K562 (cell line): ENCODE results near the gene ZNF197. TPM values are rescaled to one million over a fixed set of nuclear protein-coding genes. Genes with fewer than 3 reads are reported as not detected.
A peak's percentile ranks its signal among the peaks of the same experiment; 100 is the strongest.

ENCODE experiments used
- ATF7 ChIP-seq: fragments of 450-650 bp; IDR thresholded peaks from 2 replicates; pipeline ENCODE4 v1.7.1; 2014; ENCODE audit warnings: mild to moderate bottlenecking, moderate library complexity
- ESRRA ChIP-seq: fragments of 450-650 bp; IDR thresholded peaks from 2 replicates; pipeline ENCODE4 v1.6.1; 2014; ENCODE audit warnings: low read depth, mild to moderate bottlenecking, moderate library complexity, borderline replicate concordance
- IRF9 ChIP-seq: fragments of 450-650 bp; IDR thresholded peaks from 2 replicates; pipeline ENCODE4 v1.6.1; 2016; ENCODE audit warnings: missing biosample characterization, missing genetic modification characterization
- JUNB ChIP-seq: fragments of 450-650 bp; formaldehyde crosslinking; conservative IDR thresholded peaks from 2 replicates; pipeline ENCODE4 v1.4.0; 2020; ENCODE audit warnings: mild to moderate bottlenecking
- KAT7 ChIP-seq: sonication (generic); formaldehyde crosslinking; IDR thresholded peaks from 2 replicates; pipeline ENCODE4 v1.8.0; 2022; ENCODE audit warnings: missing genetic modification reagents, mild to moderate bottlenecking, borderline replicate concordance
- KLF6 ChIP-seq: fragments of 250-450 bp; sonication (Bioruptor Pico); IDR thresholded peaks from 2 replicates; pipeline ENCODE4 v1.4.0; 2020; ENCODE audit warnings: mild to moderate bottlenecking, moderate library complexity, borderline replicate concordance
- MBD2 ChIP-seq: sonication (generic); IDR thresholded peaks from 2 replicates; pipeline ENCODE4 v1.6.1; 2016; ENCODE audit warnings: low read depth, borderline replicate concordance
- MNT ChIP-seq, 2 experiments: fragments of 450-650 bp; conservative IDR thresholded peaks; 2 replicates each; pipeline ENCODE4 v1.6.1; 2017; ENCODE audit warnings: mild to moderate bottlenecking in 2 of 2, moderate library complexity in 2 of 2
- NR3C1 ChIP-seq: sonication (generic); formaldehyde crosslinking; IDR thresholded peaks from 2 replicates; pipeline ENCODE4 v1.8.1; 2022; ENCODE audit warnings: missing genetic modification reagents
- RBBP5 ChIP-seq: fragments of 200-600 bp; sonication (generic); IDR thresholded peaks from 2 replicates; pipeline ENCODE4 v1.6.1; 2012; ENCODE audit warnings: borderline replicate concordance, mild to moderate bottlenecking, low read length, control low read depth, inconsistent platforms; ENCODE audit not compliant: insufficient read depth, poor library complexity, severe bottlenecking
- RCOR1 ChIP-seq, 2 experiments: IDR thresholded peaks; 2 replicates each; pipeline ENCODE4 v1.6.1; 2012; ENCODE audit warnings: low read depth in 2 of 2, low read length in 2 of 2, borderline replicate concordance in 1 of 2, improper control_type of control experiment in 1 of 2
- SP2 ChIP-seq: IDR thresholded peaks from 2 replicates; pipeline ENCODE4 v1.6.1; 2011; ENCODE audit warnings: mild to moderate bottlenecking, low read depth, low read length, moderate library complexity; ENCODE audit not compliant: poor library complexity, severe bottlenecking; ENCODE audit errors: extremely low read depth
- SRF ChIP-seq, 2 experiments: fragments of 250-450, 450-650 bp in 1 of 2; sonication (Bioruptor Pico) in 1 of 2; sonication (generic) in 1 of 2; formaldehyde crosslinking; IDR thresholded peaks; 2 replicates each; pipeline versions ENCODE4 v1.5.0 to v1.5.1; 2020 to 2022; ENCODE audit warnings: mild to moderate bottlenecking in 1 of 2, missing genetic modification reagents in 1 of 2
- TRIM24 ChIP-seq, 2 experiments: fragments of 450-650 bp; IDR thresholded peaks; 2 replicates each; pipeline ENCODE4 v1.6.1; 2016
- ZFX ChIP-seq: sonication (generic); formaldehyde crosslinking; IDR thresholded peaks from 2 replicates; pipeline ENCODE4 v1.8.0; 2022; ENCODE audit warnings: mild to moderate bottlenecking, missing genetic modification reagents, moderate library complexity
- polyA plus RNA-seq, 8 experiments: library from polyadenylated mRNA; depleted of rRNA in 4 of 8; stranded (reverse) in 5 of 8; unstranded in 3 of 8; fragments of >200 nt; fragmentation: Nextera tagmentation in 2 of 8; fragmentation: Illumina TruSeq in 1 of 8; extraction: Ambion mirVana in 2 of 8; extraction: Trizol in 1 of 8; gene quantifications; 2 replicates each; pipeline versions ENCODE4 v1.2.1 to v1.2.3, GENCODE V29; 2011 to 2014; ENCODE audit warnings: inconsistent platforms in 1 of 8, missing spikeins in 1 of 8
- total RNA-seq, 7 experiments: library from RNA; depleted of rRNA in 6 of 7; stranded (reverse); fragments of >200 nt in 6 of 7; fragmentation: Illumina TruSeq in 2 of 7; extraction: Trizol in 2 of 7; gene quantifications; 2 replicates each; pipeline versions ENCODE4 v1.2.1 to v1.2.3, GENCODE V29; 2011 to 2021; ENCODE audit warnings: low replicate concordance in 1 of 7
- TF ChIP-seq, protein P1 (sequence below), 2 experiments: fragments of 450-650 bp in 1 of 2; IDR thresholded peaks; 2 replicates each; pipeline ENCODE4 v1.6.1; 2011 to 2017; ENCODE audit warnings: low read depth in 2 of 2, antibody characterized with exemption in 1 of 2, borderline replicate concordance in 1 of 2, low read length in 1 of 2, mild to moderate bottlenecking in 1 of 2, mixed read lengths in 1 of 2; ENCODE audit not compliant: control insufficient read depth in 1 of 2
- TF ChIP-seq, protein P2 (sequence below): IDR thresholded peaks from 3 replicates; pipeline ENCODE4 v1.6.1; 2011; ENCODE audit warnings: borderline replicate concordance, mild to moderate bottlenecking, moderate library complexity; ENCODE audit not compliant: insufficient read length; ENCODE audit errors: extremely low read depth

The ZNF197 gene
- total and polyA plus RNA-seq, 9 of the 15 experiments (the other 6 are each of a cell fraction or from before 2014, with no cell fraction given), result 3.5 to 19.1 (median 13.7) TPM

GRCh38 chr3:44624749-44625480 is at the start of gene ZNF197 (continued):
- TF ChIP-seq, protein P1, sequence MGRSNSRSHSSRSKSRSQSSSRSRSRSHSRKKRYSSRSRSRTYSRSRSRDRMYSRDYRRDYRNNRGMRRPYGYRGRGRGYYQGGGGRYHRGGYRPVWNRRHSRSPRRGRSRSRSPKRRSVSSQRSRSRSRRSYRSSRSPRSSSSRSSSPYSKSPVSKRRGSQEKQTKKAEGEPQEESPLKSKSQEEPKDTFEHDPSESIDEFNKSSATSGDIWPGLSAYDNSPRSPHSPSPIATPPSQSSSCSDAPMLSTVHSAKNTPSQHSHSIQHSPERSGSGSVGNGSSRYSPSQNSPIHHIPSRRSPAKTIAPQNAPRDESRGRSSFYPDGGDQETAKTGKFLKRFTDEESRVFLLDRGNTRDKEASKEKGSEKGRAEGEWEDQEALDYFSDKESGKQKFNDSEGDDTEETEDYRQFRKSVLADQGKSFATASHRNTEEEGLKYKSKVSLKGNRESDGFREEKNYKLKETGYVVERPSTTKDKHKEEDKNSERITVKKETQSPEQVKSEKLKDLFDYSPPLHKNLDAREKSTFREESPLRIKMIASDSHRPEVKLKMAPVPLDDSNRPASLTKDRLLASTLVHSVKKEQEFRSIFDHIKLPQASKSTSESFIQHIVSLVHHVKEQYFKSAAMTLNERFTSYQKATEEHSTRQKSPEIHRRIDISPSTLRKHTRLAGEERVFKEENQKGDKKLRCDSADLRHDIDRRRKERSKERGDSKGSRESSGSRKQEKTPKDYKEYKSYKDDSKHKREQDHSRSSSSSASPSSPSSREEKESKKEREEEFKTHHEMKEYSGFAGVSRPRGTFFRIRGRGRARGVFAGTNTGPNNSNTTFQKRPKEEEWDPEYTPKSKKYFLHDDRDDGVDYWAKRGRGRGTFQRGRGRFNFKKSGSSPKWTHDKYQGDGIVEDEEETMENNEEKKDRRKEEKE (IDR thresholded peaks at IDR 0.05; ENCODE audit: borderline replicate concordance in 1 of 2, control insufficient read depth in 1 of 2, low read depth in 2 of 2, low read length in 1 of 2), result peak in 1 of 2 experiments; percentile 88; a peak in 2 of 4 replicates
- TF ChIP-seq, protein P2, sequence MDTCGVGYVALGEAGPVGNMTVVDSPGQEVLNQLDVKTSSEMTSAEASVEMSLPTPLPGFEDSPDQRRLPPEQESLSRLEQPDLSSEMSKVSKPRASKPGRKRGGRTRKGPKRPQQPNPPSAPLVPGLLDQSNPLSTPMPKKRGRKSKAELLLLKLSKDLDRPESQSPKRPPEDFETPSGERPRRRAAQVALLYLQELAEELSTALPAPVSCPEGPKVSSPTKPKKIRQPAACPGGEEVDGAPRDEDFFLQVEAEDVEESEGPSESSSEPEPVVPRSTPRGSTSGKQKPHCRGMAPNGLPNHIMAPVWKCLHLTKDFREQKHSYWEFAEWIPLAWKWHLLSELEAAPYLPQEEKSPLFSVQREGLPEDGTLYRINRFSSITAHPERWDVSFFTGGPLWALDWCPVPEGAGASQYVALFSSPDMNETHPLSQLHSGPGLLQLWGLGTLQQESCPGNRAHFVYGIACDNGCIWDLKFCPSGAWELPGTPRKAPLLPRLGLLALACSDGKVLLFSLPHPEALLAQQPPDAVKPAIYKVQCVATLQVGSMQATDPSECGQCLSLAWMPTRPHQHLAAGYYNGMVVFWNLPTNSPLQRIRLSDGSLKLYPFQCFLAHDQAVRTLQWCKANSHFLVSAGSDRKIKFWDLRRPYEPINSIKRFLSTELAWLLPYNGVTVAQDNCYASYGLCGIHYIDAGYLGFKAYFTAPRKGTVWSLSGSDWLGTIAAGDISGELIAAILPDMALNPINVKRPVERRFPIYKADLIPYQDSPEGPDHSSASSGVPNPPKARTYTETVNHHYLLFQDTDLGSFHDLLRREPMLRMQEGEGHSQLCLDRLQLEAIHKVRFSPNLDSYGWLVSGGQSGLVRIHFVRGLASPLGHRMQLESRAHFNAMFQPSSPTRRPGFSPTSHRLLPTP, result no peak
- no peak for TF ChIP-seq JUNB (CRISPR knock-in tag)
- TF ChIP-seq NR3C1 (CRISPR knock-in tag), result no peak
- peak in 1 of 2 experiments; percentile 17; a peak in 1 of 4 replicates for TF ChIP-seq SRF (CRISPR knock-in tag; IDR thresholded peaks at IDR 0.05)
- 0 out of 2 replicates have a peak, but pooled peaks have one; percentile 58 for TF ChIP-seq KLF6 (CRISPR knock-in tag)
- TF ChIP-seq RCOR1 (IDR thresholded peaks at IDR 0.05; ENCODE audit: borderline replicate concordance in 1 of 2, low read depth in 2 of 2, low read length in 2 of 2), result peak in 1 of 2 experiments; percentile 56; a peak in 1 of 4 replicates
- TF ChIP-seq MBD2, result peak; percentile 89
- peak; percentile 65 for TF ChIP-seq ATF7
- peak; percentile 83 for TF ChIP-seq ESRRA
- peak; percentile 75 for TF ChIP-seq MNT (conservative IDR thresholded peaks at IDR 0.05)
- peak; percentile 90 for TF ChIP-seq SP2
- TF ChIP-seq ZFX, result peak; percentile 94
- peak in 1 of 2 experiments; percentile 85; a peak in 2 of 4 replicates for TF ChIP-seq TRIM24 (IDR thresholded peaks at IDR 0.05)
- TF ChIP-seq IRF9, result no peak
- peak; percentile 78 for TF ChIP-seq RBBP5
- 0 out of 2 replicates have a peak, but pooled peaks have one; percentile 18 for TF ChIP-seq KAT7 (CRISPR knock-in tag)
